GM19452 (cell line): ENCODE results near the gene TMC6.
"Not testable (repeated sequence)": the region's sequence is repeated elsewhere in the genome, so short reads cannot be mapped to it uniquely, and the experiment has no call there.

Source experiments
- ATAC-seq: cut with Tn5 transposase; IDR thresholded peaks from one replicate; pipeline ENCODE4 v1.9.1; 2021; ENCODE audit not compliant: unreplicated experiment

TMC6 gene

GRCh38 chr17:78082988-78083387, 45.6 kb downstream of the TMC6 start:
- ATAC-seq, result no peak

GRCh38 chr17:78082355-78082872, 46.1 kb downstream of the TMC6 start:
- ATAC-seq, result not testable (repeated sequence)

GRCh38 chr17:78081551-78081950, 47.0 kb downstream of the TMC6 start:
- no peak for ATAC-seq

GRCh38 chr17:78079253-78079652, 49.3 kb downstream of the TMC6 start:
- ATAC-seq, result no peak

GRCh38 chr17:78075545-78075944, 53.0 kb downstream of the TMC6 start:
- no peak for ATAC-seq

- no peak for ATAC-seq
These were observed 53.5 kb downstream of the TMC6 start for GRCh38 chr17:78075011-78075410.

- no peak for ATAC-seq
These were observed 55.6 kb downstream of the TMC6 start for GRCh38 chr17:78072961-78073360.

- ATAC-seq, result no peak
These were observed 58.9 kb downstream of the TMC6 start for GRCh38 chr17:78069695-78070094.

GRCh38 chr17:78066976-78067375, 61.6 kb downstream of the TMC6 start:
- not testable (repeated sequence) for ATAC-seq

- no peak for ATAC-seq
These were observed 63.8 kb downstream of the TMC6 start for GRCh38 chr17:78064708-78065107.

GRCh38 chr17:78063489-78063888, 65.1 kb downstream of the TMC6 start:
- no peak for ATAC-seq

GRCh38 chr17:78062596-78062995, 66.0 kb downstream of the TMC6 start:
- no peak for ATAC-seq
